GM23338 (cell line): ENCODE data around the gene CFLAR.

Source experiments
- CREB1 ChIP-seq: fragments of 250-450 bp; sonication (Bioruptor Pico); IDR thresholded peaks from 2 replicates; pipeline ENCODE4 v1.5.0; 2020; ENCODE audit warnings: low read depth, mild to moderate bottlenecking, moderate library complexity
- ETS1 ChIP-seq: IDR thresholded peaks from 2 replicates; pipeline ENCODE4 v1.6.1; 2016; ENCODE audit warnings: antibody characterized with exemption
- EZH2 ChIP-seq: fragments of 200-600 bp; sonication (generic); IDR thresholded peaks from one replicate; pipeline ENCODE4 v1.8.0; 2017; ENCODE audit warnings: antibody characterized with exemption, mild to moderate bottlenecking, low read depth; ENCODE audit not compliant: unreplicated experiment
- EZH2phosphoT487 ChIP-seq: fragments of 200-600 bp; sonication (generic); IDR thresholded peaks from one replicate; pipeline ENCODE4 v1.8.1; 2018; ENCODE audit warnings: antibody characterized with exemption; ENCODE audit not compliant: unreplicated experiment
- JUNB ChIP-seq: IDR thresholded peaks from one replicate; pipeline ENCODE4 v1.6.1; 2016; ENCODE audit warnings: antibody characterized with exemption; ENCODE audit not compliant: unreplicated experiment
- POLR2AphosphoS5 ChIP-seq: IDR thresholded peaks from 2 replicates; pipeline ENCODE4 v1.6.1; 2016; ENCODE audit warnings: antibody characterized with exemption, low read depth
- REST ChIP-seq: IDR thresholded peaks from one replicate; pipeline ENCODE4 v1.6.1; 2018; ENCODE audit warnings: antibody characterized with exemption; ENCODE audit not compliant: unreplicated experiment
- ZNF331 ChIP-seq: fragments of 250-450 bp; sonication (Bioruptor Pico); IDR thresholded peaks from 2 replicates; pipeline ENCODE4 v1.5.0; 2020; ENCODE audit warnings: low read depth, mild to moderate bottlenecking, moderate library complexity
- TF ChIP-seq, protein P1 (sequence below), 2 experiments: fragments of 200-600 bp in 1 of 2; sonication (generic) in 1 of 2; conservative IDR thresholded peaks; 2 replicates each; pipeline versions ENCODE4 v1.5.1 to v1.6.1; 2016 to 2017; ENCODE audit warnings: antibody characterized with exemption in 2 of 2, low read depth in 2 of 2, mild to moderate bottlenecking in 2 of 2, moderate library complexity in 1 of 2

DNA sequence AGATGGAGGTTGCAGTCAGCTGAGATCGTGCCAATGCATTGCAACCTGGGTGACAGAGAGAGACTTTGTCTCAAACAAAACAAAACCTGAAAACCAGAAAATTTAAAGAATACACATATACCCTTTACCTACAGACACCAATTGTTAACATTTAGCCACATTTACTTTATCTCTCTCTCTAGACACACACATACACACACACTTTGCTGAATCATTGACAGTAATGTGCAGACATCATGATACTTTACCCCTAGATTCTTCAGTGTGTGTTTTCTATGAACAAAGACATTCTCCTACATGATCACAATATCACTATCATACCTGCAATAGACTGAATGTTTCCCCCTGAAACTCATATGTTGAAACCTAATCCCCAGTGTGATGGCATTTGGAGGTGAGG lies 10.2 kb upstream of the CFLAR start:
- TF ChIP-seq REST (no peak), POLR2AphosphoS5 (no peak), EZH2 (no peak), CREB1 (CRISPR knock-in tag) (no peak), EZH2phosphoT487 (no peak), ZNF331 (CRISPR knock-in tag) (no peak), JUNB (no peak), ETS1 (no peak)
- TF ChIP-seq, protein P1, sequence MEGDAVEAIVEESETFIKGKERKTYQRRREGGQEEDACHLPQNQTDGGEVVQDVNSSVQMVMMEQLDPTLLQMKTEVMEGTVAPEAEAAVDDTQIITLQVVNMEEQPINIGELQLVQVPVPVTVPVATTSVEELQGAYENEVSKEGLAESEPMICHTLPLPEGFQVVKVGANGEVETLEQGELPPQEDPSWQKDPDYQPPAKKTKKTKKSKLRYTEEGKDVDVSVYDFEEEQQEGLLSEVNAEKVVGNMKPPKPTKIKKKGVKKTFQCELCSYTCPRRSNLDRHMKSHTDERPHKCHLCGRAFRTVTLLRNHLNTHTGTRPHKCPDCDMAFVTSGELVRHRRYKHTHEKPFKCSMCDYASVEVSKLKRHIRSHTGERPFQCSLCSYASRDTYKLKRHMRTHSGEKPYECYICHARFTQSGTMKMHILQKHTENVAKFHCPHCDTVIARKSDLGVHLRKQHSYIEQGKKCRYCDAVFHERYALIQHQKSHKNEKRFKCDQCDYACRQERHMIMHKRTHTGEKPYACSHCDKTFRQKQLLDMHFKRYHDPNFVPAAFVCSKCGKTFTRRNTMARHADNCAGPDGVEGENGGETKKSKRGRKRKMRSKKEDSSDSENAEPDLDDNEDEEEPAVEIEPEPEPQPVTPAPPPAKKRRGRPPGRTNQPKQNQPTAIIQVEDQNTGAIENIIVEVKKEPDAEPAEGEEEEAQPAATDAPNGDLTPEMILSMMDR (conservative IDR thresholded peaks at IDR 0.05; ENCODE audit: low read depth in 2 of 2) = no peak
